ENCODE data around the gene SLC6A12.

Gene SLC6A12

DNA sequence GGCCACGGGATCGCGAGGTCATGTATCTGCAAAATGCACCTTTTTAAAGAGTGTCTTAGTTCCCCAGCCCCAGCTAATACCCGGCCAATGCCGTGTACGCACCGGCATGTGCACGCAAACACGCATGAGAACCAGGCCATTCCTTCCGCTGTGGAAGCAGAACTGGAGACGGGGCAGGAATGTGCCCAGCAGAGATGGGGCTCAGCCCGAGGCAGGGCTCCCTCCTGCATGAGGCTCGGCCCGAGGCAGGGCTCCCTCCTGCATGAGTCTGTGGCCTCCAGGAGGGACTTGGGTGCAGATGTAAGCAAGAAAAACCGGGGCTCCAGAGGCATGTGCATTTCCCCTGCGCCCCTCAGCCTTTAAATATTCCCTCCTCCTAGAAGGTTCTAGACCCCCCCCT lies 38.2 kb downstream of the SLC6A12 start:
- no peak for DNase-seq

- no peak for DNase-seq
These were observed 38.7 kb downstream of the SLC6A12 start for GRCh38 chr12:175250-175649.

DNA sequence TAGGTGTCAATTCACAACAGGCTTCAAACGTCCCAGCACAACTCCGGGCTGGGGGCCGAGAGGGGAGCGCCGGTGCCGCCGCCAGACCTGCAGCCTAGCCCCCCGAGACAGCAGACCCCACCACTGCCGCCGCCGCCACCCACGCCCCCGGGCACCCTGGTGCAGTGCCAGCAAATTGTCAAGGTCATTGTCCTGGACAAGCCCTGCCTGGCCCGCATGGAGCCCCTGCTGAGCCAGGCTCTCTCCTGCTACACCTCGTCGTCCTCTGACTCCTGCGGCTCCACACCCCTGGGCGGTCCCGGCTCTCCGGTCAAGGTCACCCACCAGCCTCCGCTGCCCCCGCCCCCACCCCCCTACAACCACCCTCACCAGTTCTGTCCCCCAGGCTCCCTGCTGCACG lies 39.4 kb downstream of the SLC6A12 start:
- DNase-seq, result no peak

- no peak for DNase-seq
These were observed 39.8 kb downstream of the SLC6A12 start for GRCh38 chr12:174124-174523.

DNA sequence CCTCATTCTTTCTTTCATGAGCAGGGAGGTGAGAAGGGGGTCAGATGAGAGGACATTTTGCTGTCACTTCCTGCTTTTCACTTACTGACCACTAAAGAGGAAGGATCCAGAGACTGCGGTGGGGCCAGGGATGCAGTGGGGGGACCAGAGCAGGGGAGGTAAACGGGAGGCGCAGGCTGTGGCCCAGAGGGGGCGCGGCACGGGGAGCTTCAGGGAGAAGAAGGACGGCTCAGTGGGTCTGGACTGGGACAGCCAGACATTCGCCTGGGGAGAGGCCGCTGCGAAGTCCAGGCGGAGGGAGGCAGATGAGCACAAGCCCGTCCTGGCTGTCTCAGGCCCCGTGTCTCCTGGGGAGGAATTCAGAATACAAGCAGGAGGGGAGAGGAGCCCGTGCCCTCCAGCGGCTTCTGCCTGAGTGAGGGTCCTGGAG lies 41.2 kb downstream of the SLC6A12 start:
- DNase-seq, result no peak

DNA sequence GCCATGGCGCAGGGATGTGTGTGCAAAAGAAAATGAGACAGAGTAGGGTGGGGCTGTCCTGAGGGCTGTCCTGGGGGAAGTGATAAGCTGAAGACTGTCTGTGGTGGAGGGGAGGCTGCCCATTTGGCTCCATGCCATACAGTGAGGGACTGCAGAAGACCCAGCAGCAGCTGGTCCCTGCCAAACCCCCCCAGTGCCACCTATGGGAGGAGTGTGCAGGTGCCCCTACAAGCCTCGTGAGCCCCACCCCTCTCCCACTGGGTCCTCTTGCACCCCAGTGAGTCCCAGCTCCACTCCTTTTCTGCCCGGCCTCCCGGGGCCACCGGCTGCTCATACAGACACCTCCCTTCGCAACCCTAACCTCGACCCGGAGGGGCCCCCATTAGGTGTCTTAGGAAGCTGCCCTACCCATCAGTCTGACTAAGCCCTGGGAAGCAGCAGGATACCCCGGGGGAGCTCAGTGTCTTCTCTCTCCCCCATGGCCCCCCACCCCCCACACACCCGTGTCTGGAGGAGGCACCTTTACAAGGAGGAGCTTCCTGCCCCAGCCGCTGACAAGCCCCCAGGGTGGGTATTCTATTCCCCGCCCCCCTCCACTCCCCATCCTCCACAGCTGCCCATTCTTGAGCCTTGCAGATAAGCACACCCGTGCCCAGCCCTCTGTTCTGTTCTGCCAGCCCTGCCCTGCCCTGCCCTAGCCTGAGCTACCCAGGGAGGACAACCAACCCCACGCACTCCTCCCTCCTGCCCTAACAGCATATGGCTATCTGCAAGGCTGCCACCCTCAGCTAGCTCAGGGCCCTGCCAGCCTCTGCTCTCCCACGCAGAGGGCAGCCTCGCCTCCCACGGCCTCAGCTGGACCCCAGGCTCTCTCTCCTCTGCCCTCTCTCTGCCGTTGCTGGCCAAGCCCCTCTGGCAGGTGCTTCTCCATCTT lies 41.9 kb downstream of the SLC6A12 start:
- DNase-seq, result no peak

DNA sequence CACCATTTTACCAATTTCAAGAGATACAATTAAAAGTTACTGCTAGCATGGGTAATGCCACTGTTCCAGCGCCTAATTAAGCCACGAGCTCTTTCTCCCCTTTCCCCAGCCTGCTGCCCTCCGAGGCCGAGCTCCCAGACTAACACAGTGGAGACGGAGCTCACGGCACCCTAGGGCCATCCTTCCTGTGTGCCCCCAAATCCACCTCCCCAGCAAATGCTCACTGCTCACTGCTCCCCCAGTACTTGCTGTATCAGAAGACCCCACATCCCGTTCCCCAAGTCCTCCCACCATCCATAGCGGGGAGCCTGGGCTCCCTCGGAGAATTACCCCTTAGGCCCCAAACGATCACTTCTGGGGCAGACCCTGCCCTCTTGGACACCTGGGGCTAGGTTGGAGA lies 42.7 kb downstream of the SLC6A12 start:
- DNase-seq, result no peak

- DNase-seq, result no peak
These were observed 43.4 kb downstream of the SLC6A12 start for GRCh38 chr12:170371-171225.

DNA sequence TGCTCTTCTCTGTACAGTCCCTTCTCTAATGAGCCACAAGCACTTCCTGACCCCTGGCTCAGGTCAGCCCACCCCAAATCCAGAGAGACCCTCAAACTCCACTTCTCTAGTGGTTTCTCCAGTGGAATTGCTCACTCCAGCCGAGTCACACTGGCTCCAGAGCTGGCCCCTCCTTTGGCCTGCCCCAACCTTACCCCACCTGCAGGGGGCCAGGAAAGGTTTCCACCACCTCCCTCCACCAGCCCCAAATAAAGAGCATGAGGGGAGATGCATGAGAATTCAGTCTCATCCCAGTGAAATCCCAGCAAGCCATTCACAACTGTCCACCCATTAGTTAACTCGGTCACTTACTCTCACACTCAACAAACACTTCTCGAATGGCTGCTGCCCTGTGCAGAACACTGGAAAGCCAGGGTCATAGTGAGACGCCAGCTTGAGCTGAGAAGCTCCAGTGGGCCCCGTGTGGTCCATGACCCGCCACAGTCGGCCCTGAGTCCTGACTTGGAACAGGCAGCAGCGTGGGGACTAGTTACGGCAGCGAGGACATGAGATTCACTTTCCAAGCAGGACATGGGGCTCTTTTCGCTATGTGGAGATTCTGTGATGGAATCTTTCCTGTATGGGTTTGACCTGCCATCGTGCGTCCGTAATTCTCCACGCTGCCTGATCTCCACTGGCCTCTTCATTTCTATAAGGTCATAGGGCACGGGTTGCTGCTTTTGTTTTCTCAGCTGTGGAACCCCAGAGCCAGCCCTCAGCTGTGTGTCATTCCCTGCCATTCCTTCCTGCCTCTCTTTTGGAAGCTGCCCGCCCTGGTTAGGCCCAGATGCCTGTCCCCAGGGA lies 44.2 kb downstream of the SLC6A12 start:
- no peak for DNase-seq

DNA sequence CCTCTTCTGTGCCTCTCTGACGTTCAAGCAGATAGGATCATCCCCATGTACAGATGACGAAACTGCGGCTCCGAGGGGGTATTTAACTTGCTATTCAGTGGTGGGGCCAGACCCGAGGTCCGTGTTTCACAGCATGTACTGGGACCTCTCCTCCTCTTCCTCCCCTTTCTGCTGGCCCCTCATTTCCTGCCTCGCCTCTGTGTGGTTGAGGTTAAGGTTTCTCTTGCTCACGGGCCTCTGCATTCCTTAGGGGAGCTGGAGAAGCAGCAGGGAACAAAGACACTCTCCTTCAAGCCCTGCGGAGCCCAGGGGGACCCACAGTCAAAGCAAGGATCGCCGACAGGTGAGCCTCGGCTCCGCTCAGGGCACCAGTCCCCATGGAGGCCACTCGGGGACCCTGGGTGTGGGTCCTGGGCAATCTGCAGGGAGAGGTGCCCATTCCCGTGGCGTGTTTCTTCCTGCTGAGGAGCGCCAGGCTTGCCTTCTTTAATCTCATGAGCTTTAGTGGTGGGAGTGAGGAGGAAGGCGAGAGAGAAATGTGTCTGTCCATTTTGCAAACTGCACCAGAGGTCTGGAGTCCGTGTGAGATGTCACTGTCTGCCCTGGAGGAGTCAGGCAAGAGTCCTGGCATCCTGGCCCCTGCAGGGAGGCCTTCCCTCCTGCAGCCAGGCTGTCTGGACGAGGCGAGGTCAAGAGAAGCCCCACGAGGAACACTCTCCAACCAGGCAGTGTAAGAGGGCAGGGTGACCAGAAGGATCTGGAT lies 45.0 kb downstream of the SLC6A12 start:
- no peak for DNase-seq

GRCh38 chr12:167959-168600 lies 45.9 kb downstream of the SLC6A12 start:
- DNase-seq, result no peak

- no peak for DNase-seq
These were observed 47.4 kb downstream of the SLC6A12 start for GRCh38 chr12:166425-167075.

- no peak for DNase-seq
These were observed 48.0 kb downstream of the SLC6A12 start for GRCh38 chr12:165862-166368.

DNA sequence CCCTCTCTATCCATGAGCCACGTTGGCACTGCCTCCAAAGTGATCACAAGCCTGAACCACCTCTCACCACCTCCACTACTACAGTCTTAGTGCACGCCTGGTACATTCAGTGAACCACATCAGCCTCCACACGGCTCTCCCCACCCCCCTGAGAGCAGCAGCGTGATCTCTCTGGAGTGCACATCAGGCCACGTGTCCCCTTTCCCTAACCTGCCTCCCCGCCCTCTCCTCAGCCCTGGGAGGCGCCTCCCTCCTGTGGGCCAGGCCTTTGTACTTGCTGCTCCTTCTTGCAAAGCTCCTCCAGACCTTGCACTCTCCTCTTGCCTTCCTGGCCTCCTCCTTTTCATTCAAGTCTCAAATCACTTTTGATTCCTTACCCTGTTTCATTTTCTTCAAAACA lies 49.8 kb downstream of the SLC6A12 start:
- DNase-seq, result no peak

DNA sequence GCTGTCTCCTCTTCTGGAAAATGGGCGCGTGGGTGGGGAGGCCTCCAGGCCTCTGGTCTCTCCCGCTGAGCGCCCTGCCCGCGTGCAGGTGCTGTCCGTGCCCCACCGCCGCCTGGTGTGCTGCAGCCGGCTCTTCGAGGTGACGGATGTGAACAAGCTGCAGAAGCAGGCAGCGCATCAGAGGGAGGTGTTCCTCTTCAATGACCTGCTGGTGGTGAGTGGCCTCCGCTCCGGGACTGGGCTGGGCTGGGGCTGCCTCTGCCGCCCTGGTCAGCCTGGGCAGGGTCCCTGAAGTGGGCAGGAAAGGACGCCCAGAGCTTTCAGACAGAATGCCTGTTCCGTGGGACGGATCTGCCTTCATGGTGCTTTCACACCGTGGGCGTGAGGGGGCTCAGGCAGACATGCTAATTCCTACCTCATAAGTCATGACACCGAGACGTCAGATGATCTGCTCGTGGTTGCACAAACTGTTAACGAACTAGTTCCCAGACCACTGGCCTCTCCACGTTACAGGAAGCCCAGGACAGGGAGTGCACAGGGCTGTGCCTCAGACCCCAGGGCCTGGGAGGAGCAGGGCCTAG lies 50.5 kb downstream of the SLC6A12 start:
- DNase-seq, result no peak

DNA sequence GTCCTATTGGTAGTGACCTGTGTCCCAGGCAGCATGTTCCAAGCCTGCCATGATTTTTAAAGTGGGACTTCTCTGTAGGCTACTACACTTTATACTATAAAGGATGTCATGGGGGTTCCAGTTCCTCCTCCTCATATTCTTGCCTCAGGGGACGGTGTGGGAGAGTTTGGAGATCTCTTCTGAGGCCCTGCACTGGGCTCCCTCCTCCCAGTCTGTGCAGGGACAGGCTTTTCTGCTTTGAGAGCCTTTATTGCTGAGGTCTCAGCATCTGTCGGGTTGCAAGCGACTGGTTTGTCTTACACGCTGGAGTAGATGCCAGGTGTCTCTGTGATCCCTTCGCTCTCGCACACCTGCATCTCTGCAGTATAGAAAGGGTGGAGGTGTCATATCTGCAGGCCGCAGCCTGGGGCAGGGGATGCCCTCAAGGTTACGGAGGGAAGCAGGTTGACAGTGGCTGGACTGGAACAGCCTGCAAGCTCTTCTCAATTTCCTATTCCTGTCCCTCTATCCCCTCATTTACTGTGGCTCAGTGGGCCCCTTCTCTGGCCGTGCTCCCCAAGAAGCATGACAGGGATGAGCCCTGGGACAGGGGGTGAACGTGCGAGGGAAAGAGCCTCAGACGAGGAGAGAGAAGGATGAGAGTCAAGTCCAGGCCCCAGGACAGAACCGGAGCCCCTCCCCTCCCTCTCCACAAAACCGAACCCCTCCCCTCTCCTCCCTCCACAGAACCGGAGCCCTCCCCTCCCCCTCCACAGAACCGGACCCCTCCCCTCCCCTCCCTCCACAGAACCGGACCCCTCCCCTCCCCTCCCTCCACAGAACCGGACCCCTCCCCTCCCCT lies 51.3 kb downstream of the SLC6A12 start:
- DNase-seq, result no peak

GRCh38 chr12:161823-162222 lies 52.1 kb downstream of the SLC6A12 start:
- no peak for DNase-seq

- no peak for DNase-seq
These were observed 53.1 kb downstream of the SLC6A12 start for GRCh38 chr12:160858-161257.

GRCh38 chr12:159156-159782 lies 54.7 kb downstream of the SLC6A12 start:
- no peak for DNase-seq

All from activated CD4-positive, alpha-beta T cell treated with anti-CD3 and anti-CD28 coated beads, Interleukin-10, Interleukin-2, amounts not matched to agents 100 ng/mL and 50 ng/mL, durations not matched to agents 16 hours and 8 hours (primary cell).